HG03354 (cell line): ENCODE results near the gene PPP1R3E.
A peak's percentile ranks its signal among the peaks of the same experiment; 100 is the strongest.
"Not testable (repeated sequence)": the region's sequence is repeated elsewhere in the genome, so short reads cannot be mapped to it uniquely, and the experiment has no call there.

Experiments used
- ATAC-seq: cut with Tn5 transposase; IDR thresholded peaks from one replicate; pipeline ENCODE4 v1.9.1; 2021; ENCODE audit warnings: mild to moderate bottlenecking; ENCODE audit not compliant: unreplicated experiment, poor library complexity, severe bottlenecking

PPP1R3E gene

GRCh38 chr14:23299986-23300686 is 2.5 kb downstream of the PPP1R3E start:
- no peak for ATAC-seq

- ATAC-seq: no peak
These were observed 3.3 kb downstream of the PPP1R3E start for GRCh38 chr14:23299211-23299957.

GRCh38 chr14:23297611-23298277 is 4.9 kb downstream of the PPP1R3E start:
- no peak for ATAC-seq

GRCh38 chr14:23297096-23297495 is 5.6 kb downstream of the PPP1R3E start:
- no peak for ATAC-seq

GRCh38 chr14:23296012-23296777 is 6.5 kb downstream of the PPP1R3E start:
- ATAC-seq: no peak

- peak; percentile 68 for ATAC-seq
These were observed 7.7 kb downstream of the PPP1R3E start for GRCh38 chr14:23294734-23295561.

GRCh38 chr14:23286902-23287479 is 15.7 kb downstream of the PPP1R3E start:
- ATAC-seq: no peak

GRCh38 chr14:23286020-23286901 is 16.4 kb downstream of the PPP1R3E start, which contains the start of gene HOMEZ:
TSS of gene HOMEZ (minus strand) at chr14:23286132. CDS start at chr14:23285952, 180 bp downstream.
- peak; percentile 98 for ATAC-seq

GRCh38 chr14:23285530-23286019 is 17.1 kb downstream of the PPP1R3E start:
- peak; percentile 29 for ATAC-seq

- no peak for ATAC-seq
These were observed 17.8 kb downstream of the PPP1R3E start for GRCh38 chr14:23284654-23285529.

- ATAC-seq: no peak
These were observed 21.4 kb downstream of the PPP1R3E start for GRCh38 chr14:23281247-23281646.

GRCh38 chr14:23277928-23278327 is 24.7 kb downstream of the PPP1R3E start:
- not testable (repeated sequence) for ATAC-seq

- ATAC-seq: no peak
These were observed 25.5 kb downstream of the PPP1R3E start for GRCh38 chr14:23277189-23277588.

- no peak for ATAC-seq
These were observed 27.2 kb downstream of the PPP1R3E start for GRCh38 chr14:23275412-23275811.

GRCh38 chr14:23269193-23269592 is 33.5 kb downstream of the PPP1R3E start:
- no peak for ATAC-seq

GRCh38 chr14:23260849-23261248 is 41.8 kb downstream of the PPP1R3E start:
- ATAC-seq: not testable (repeated sequence)

GRCh38 chr14:23259426-23259825 is 43.2 kb downstream of the PPP1R3E start:
- no peak for ATAC-seq
